ENCODE data around the gene AGO3. TPM values are rescaled to one million over a fixed set of nuclear protein-coding genes. Genes with fewer than 3 reads are reported as not detected.

AGO3 gene
- total RNA-seq, 1 experiment from 2014 or later: 13.3 TPM

DNA sequence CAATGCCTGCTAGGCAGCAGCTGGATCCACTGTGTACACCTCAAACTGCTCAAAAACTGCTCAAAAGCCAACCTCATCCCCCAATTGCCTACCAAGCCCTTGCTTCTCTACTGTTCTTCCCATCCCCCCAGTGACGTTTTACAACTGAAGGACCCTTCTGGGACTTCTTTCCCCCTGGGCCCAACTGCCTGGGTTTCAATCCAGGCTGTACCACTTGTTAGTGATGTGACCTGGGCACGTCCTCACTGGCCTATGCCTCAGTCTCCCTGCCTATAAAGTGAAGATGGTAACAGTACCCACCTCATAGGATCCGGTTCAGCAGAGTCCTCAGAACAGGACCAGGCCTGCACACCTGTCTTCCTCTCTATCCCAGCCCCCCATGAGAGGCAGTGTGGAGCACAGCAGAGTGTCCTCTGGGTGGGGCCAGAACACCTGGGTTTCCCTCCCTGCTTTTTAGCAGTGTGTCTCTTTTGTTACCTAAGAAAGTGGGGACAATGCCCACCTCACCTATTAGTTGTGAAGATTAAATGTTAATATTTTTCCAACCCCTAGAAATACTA is 151.1 kb downstream of the AGO3 start:
- DNase-seq (ENCODE audit: low read depth): no peak

DNA sequence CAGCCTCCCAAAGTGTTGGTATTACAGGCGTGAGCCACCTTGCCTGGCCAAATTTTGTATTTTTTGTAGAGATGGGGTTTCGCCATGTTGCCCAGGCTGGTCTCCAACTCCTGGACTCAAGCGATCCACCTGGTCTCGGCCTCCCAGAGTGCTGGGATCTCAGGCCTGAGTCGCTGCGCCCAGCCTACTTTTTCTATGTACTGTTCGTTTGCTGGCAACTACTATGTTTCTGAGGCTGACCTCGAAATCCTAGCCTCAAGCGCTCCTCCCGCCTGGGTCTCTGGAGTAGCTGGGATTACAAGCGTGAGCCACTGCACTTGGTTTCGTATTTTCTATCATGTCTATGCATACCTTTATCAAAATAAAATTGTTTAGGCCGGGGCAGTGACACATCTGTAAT is 152.3 kb downstream of the AGO3 start:
- DNase-seq (ENCODE audit: low read depth): no peak

DNA sequence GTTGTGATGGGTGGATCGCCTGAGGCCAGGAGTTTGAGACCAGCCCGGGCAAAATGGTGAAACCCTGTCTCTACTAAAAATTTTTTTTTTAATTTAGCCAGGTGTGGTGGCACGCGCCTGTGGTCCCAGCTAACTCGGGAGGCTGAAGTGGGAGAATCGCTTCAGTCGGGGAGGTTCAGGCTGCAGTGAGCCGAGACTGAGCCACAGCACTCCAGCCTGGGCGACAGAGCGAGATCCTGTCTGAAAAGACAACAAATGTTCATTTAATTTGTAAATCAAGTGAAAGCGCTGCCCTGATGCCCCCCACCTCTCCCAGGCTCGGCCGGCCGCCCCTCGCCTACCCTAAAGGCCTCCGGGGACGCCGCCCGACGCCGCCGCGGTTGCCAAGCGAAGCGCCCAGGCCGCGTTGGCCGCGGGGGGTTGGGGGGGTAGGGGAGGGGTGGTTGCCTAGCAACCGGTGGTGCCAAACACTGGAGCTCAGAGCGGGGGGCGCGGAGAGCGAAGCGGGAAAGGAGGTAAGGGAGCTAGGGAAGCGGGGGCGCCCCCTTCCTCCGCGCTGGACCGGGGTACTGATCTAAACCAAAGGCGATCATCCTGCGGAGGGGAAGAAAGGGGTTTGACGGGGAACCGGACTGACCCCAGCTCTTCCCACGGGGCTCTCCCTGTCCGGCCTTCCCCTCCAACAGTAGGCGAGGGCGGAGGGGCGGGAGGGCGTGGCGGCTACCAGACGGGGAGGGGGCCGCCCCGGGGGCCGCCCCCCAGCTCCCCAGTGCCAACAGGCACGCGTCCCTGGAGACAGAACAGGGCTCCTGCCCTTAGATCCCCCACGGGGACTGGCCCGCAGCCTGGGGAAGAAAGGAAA is 153.0 kb downstream of the AGO3 start, which contains the start of gene TEKT2:
Gene TEKT2, plus strand, starts transcription at position 460 of the 862 bp plus-strand sequence. CDS start 828 bp downstream, outside the sequence.
- DNase-seq (ENCODE audit: low read depth): no peak

DNA sequence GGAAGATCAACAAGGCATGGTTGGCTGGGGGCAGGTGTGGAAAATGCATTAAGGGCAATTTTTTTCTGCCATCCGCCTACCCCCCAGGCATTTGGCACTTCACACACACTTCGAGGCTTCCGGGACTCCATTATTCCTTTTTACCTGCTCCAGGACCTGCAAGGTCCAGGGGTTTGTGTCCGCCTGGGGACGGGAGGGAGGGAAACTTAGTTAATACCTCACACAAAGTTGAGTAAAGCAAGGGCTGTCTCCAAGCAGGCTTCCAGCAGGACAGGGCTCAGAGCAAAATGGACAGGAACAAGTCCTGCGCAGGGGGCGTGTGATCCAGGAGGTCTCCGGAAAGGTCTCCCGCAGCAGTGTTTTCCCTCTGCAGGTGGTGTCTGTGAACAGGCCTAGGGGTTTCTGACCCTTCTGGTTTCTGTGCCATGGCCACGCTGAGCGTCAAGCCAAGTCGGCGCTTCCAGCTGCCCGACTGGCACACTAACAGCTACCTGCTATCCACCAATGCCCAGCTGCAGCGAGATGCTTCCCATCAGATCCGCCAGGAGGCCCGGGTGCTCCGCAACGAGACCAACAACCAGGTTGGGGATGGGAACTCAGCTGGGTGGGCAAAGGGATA is 153.7 kb downstream of the AGO3 start:
- no peak for DNase-seq (ENCODE audit: low read depth)

DNA sequence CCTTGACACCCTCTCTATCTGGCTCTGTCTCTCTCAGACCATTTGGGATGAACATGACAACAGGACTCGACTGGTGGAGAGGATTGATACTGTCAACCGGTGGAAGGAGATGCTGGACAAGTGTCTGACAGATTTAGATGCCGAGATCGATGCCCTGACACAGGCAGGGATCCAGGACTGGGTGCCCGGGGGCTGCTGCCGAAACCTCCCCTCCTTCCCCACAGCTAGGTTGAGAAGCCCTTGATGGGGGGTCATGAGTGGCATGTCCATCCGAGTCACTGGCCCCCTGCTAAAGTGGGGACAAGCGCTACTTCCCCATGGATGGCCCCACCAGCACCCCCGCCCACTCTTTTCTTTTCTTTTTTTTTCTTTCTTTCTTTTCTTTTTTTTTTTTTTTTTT is 154.2 kb downstream of the AGO3 start:
- no peak for DNase-seq (ENCODE audit: low read depth)

DNA sequence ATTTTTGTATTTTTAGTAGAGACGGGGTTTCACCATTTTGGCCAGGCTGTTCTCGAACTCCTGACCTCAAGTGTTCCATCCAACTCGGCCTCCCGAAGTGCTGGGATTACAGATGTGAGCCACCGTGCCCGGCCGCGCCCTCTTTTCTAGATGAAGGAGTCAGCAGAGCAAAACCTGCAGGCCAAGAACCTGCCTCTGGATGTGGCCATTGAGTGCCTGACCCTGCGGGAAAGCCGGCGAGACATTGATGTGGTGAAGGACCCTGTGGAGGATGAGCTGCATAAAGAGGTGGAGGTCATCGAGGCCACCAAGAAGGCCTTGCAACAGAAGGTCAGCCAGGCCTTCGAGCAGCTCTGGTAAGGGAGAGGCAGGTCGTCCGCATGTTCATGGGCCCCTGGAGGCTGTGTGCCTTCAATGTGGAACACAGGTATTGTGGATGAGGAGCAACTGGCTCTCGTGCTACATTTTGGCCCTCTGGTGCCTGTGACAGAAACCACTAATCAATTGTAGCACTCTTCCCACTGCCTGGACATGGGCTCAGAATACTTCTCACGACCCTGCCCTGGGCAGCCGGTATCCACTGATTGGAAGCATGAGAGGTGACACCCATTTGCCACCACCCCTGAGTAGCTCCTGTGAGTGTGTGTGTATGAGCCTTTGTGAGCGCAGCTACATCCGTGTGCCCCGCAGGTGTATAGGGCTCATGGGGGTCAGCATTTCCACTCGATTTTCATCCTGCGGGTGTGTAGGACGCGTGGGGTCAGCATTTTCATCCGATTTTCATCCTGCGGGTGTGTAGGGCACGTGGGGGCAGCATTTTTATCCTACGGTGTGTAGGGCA is 155.0 kb downstream of the AGO3 start:
- no peak for DNase-seq (ENCODE audit: low read depth)

DNA sequence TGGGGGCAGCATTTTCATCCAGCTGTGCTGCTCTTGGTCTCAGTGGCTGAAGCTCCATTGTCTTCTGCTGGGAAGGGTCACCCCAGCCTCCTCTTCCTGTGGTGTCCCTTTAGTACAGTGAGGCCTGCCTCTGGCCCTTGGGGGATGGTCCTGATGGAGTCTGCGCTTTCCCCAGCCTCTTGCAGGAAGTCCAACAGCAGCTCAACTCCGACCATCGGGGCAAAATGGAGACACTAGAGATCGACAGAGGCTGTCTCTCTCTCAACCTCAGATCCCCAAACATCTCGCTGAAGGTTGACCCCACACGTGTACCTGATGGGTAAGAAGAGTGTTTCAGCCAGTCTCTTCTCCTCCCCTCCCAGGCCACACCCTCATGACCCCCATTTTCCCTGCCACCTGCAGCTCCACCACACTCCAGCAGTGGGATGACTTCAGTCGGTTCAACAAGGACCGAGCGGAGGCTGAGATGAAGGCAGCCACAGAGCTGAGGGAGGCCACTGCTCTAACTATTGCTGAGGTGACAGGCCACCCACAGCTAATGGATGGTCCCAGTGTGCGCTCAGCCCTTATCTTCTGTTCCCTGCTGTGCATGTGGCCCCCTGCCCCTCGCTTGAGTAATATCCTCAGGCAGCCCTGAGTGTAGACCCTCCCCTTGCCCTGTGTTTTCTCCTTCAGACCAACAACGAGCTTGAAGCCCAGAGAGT is 155.8 kb downstream of the AGO3 start:
- DNase-seq (ENCODE audit: low read depth): no peak

DNA sequence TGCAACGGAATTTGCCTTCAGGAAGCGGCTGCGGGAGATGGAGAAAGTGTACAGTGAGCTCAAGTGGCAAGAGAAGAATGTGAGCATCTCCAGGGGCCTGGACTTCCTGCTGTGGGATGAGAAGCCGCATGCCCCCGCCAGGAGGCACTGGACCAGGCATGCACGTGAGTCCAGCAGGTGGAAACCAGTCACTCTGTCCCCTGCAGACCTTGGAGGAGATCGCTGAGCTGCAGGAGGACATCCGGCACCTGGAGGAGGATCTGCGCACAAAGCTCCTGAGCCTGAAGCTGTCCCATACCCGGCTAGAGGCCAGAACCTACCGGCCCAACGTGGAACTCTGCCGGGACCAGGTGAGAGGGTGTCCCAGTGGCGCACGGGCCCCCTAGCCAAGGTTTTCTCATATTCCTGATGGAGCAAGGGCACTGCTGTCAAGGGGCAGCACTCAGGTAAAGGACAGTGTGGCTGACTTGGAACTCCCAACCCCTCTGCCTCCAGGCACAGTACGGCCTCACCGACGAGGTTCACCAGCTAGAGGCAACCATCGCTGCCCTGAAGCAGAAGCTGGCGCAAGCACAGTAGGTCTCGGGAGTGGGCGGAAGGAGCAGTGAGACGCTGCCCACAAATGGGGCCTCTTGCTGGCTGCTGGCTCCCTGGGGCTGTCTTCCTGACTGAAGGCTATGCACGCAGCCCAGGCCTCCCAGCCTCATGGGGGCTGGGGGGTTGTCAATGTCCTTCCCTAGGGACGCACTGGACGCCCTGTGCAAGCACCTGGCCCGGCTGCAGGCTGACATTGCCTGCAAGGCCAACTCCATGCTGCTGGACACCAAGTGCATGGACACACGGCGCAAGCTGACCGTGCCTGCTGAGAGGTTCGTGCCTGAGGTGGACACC is 156.6 kb downstream of the AGO3 start:
- no peak for DNase-seq (ENCODE audit: low read depth)

DNA sequence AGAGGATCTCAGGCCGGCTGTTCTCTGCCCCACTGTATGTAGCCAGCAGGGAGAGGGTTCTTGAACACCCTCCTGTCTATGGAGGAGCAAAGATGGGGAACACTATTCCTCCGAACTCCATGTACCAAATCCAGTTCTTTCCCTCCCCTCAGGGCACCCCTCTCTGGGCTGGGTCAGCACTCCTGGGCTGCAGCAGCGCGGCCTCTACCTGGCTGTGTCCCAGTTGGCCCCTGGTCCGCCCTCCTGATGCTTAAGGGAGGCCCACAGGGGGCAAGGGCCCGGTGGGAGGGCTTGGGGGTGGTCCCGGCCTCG is 157.3 kb downstream of the AGO3 start:
- DNase-seq (ENCODE audit: low read depth): no peak

DNA sequence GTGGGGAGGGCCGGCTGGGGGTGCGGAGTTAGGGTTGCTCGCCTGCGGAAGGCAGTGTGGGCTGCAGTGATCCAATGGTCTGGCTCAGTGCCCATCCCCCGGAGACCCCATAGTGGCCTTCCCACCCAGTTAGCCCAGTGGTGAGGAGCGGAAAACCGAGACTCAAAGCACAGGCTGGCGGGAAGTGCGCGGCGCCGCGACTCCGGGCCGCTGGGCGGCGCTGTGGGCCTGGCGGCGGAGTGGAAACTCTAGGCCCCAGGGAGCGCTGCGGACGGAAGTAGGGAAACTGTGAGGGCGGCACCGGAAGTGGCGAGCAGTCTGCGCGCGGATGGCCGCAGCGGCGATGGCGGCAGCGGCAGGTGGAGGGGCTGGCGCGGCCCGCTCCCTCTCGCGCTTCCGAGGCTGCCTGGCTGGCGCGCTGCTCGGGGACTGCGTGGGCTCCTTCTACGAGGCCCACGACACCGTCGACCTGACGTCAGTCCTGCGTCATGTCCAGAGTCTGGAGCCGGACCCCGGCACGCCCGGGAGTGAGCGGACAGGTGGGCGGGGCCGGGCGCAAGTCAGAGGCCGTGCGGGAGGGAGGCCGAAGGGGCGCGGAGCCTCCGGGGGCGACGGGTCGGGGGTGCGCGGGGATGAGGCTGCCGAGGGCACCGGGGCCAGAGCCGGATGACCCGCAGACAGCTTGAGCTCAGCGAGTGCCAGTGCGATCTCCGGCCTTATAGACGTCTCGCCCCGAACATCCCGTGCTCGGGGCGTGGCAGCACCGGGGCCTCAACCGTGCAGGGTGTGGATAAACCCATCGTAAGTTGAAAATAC is 157.9 kb downstream of the AGO3 start, which contains the start of gene ADPRS:
Gene ADPRS, plus strand, starts transcription at position 316 of the 816 bp plus-strand sequence. Its CDS starts 13 bp downstream, at position 329.
- peak; percentile 83 for DNase-seq (ENCODE audit: low read depth)

DNA sequence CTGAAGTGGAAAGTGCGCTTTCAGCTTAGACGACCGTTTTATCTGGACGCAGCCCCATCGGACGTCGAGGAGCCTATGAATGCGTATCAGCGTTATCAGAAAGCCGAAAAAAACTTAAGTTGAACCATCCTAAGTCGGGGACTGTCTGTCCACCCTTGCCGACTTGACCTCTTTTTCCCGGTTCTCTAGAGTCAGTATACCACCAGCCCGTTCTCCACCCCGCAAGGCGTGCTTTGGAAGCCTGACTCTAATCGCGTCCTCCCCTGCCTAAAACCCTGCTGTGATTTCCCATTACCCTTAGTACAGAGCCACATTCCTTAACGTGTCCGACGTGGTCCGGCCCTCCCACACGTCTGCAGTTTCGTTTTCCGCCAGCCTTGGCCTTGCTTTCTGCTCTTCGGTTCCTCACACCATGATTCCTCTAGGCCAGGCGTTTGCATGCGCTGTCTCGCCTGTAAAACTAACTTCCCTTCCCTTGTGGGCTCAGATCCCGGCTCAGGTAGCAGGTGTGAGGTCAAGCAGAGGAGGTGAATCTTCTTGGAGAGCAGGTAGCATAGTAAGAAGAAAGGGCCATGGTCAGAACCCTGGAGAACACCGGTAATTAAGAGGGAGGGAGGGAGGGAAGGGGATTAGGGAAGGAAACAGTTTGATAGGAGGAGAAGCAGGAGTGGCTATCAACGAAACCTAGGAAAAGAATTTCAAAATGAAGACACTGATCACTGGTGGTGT is 158.7 kb downstream of the AGO3 start:
- DNase-seq (ENCODE audit: low read depth): peak; percentile 42

DNA sequence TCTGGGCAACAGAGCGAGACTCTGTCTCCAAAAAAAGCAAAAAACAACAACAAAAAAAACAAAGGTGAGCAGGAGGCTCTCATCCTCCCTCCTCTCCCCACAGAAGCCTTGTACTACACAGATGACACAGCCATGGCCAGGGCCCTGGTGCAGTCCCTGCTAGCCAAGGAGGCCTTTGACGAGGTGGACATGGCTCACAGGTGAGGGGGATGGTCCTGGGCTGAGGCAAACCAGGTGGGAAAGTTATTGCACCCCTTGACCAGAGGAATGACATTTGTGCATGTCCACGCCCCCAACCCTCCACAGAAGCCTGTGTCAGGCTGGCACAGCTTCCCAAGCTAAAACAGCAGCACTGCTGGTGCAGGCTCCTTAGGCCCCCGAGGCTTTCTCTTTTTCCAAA is 160.2 kb downstream of the AGO3 start:
- DNase-seq (ENCODE audit: low read depth): no peak

DNA sequence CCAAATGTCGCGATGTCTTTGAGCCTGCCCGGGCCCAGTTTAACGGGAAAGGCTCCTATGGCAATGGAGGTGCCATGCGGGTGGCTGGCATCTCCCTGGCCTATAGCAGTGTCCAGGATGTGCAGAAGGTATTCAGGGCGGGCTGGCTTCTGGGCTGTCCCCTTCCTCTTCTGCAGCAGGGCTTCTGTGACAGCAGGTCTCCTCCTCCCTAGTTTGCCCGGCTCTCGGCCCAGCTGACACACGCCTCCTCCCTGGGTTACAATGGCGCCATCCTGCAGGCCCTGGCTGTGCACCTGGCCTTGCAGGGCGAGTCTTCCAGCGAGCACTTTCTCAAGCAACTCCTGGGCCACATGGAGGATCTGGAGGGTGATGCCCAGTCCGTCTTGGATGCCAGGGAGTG is 160.8 kb downstream of the AGO3 start:
- DNase-seq (ENCODE audit: low read depth): no peak

DNA sequence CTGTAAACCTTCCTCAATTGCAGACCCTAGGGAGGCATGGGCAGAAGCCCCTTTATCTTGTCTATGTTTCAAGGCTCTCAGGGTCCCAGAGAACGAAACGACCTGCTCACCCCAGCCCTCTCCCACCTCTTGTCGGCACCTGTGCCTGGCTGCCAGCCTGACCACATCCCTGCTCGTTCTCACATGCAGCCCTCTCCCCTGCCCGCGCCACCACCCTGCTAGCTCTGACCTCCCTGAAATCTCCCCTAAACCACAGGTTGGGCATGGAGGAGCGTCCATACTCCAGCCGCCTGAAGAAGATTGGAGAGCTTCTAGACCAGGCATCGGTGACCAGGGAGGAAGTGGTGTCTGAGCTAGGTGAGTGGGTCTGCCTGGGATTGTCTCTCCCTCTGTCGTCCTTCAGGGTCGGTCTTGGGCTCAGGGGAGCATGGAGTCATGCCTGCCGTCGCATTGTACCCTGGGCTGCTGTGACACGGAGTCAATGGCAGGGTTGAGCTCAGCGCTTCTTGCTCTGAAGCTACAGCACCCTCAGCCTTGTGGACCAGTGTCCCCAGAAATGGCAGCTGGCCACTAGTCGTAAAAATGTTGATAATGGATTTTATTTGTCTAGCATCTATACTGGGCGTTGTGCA is 161.4 kb downstream of the AGO3 start:
- no peak for DNase-seq (ENCODE audit: low read depth)

DNA sequence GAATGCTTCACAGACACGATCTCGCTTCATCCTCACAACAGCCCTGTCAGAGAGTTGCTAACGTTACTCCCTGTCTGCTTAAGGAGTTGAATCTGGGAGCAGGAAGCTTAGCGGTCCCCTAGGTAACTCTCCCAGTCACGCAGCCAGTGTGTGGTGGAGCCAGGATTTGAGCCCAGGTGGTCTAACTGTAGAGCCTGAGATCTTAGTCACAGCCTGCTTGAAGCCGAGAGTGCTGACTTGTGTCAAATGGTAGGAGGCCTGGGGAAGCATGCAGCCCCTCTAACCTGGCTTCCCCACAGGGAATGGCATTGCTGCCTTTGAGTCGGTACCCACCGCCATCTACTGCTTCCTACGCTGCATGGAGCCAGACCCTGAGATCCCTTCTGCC is 161.9 kb downstream of the AGO3 start:
- DNase-seq (ENCODE audit: low read depth): no peak

DNA sequence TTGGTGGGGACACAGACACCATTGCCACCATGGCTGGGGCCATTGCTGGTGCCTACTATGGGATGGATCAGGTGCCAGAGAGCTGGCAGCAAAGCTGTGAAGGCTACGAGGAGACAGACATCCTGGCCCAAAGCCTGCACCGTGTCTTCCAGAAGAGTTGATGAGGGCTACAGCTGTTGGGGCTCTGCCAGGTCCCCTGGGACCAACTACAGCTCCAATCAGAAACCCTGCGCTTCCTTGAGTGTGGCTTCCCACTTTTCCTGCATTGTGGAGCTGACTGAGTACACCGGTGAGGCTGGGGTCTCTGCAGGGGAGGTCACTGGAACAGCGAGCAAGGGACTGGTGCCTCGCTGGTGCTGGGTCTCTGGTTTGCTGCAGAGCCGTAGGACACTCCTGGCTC is 162.3 kb downstream of the AGO3 start:
- DNase-seq (ENCODE audit: low read depth): no peak

DNA sequence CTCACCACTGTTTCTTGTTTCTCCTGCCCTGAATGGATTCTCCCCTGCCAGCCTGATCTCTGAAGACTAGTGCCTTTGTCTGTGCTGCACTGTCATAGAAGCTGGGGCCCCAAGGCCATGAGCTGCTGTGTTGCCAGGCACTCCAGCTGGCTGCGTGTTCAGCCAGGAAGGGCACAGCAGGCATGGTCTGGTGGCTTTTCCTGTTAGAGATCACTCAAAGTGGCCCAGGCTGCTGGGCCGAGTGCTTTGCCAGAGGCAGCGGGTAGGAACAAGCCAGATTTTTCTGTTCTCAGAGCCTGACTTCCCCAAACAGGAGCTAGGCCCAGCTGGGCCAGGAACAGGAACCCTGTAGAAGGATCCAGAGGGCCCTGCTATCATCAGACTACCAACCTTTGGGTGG is 163.0 kb downstream of the AGO3 start:
- DNase-seq (ENCODE audit: low read depth): no peak

DNA sequence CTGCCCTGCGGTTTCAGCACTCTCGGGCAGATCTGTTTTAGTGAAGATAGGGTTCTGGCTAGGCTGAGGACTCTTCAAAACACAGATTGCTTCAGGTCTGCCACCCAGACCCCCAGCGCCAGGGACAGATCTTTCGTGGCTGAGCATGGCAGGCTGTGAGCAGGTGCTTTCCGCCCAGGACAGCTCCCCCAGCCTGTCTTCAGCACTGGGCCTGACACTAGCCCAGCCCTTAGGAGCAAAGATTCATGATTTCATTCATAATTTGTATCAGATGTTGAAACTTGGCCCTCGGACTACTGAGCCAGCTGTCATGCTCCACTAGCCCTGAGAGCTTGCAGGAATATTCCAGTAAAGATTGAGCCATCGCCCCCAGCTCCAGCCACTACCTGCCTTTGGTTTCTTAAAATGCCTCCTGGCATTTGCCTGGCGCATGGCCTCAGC is 163.7 kb downstream of the AGO3 start:
- no peak for DNase-seq (ENCODE audit: low read depth)
